CD4-positive, alpha-beta T cell treated with Interferon alpha-2 for 1 hour (primary cell): ENCODE data around the gene ZBTB40.

Source experiments
- DNase-seq, 2 donors: peaks; one replicate each; pipeline ENCODE4 v3.0.0-alpha.2; 2020 to 2022

Gene ZBTB40

DNA sequence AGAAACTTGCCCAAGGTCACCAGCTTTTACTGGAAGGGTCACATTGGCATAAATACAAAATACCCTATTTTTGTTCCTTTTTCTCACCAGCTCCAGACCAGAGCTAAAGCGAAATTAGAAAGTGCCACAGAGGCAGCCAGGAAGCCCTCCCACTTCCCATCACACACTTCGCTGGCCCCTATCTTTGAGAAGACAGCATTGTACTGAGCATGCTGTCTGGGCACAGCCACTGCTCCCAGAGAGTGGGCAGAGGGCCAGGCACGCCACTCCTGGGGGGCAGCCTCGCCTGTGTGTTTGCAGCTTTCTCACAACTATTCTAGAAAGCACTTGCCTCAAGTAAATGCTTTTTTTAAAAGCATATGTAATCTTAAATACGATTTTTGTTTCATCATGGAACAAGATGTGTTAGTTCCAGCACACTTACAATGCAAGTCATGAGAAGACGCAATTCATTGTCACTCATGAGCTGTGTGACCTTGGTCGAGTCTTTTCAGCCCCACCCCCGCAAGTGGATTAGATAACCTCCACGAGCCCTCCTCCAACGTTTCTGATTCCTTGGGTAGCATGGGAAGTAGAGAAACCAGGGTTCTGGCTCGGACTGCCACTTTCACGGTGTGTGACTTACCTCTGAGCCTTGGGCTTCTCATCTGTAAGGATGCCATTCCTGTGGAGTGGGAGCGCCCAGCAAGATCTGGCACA is 85.9 kb downstream of the ZBTB40 start:
- no peak for DNase-seq

DNA sequence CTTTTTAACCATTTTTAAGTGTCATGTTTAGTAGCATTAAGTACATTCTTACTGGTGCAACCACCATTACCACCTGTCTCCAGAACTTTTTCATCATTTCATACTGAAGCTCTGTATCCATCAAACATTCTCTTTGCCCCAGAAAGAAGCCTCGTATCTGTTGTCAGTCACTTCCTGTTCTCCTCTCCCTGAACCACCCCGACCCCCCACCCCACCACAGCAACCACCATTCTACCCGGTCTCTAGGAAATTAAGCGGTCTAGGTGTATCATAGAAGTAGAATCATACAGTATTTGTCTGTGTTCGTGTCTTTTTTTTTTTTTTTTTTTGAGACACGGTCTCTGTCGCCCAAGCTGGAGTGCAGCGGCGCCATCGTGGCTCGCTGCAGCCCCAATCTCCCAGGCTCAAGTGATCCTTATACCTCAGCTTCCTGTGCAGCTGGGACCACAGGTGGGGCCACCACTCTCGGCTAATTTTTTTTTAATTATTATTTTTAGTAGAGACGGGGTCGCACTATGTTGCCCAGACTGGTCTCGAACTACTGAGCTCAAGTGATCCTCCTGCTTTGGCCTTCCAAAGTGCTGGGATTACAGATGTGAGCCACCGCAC is 88.0 kb downstream of the ZBTB40 start:
- no peak for DNase-seq

DNA sequence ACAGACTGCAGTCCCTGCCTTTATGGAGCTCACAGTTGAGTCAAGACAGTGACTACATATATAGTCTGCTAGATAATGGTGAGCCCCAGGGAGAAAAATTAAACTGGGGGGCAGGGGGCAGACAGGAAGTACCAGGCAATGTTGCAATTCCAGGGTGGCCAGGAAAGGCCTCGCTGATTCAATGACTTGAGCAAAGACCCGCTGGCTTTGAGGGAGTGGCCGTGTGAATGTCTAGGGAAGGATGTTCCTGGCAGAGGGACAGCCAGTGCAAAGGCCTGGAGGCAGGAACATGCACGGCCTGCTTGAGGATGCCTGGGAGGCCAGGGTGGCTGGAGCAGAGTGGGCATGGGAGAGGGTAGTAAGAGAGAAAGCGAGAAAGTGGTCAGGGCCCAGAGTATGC is 88.7 kb downstream of the ZBTB40 start:
- DNase-seq = no peak

DNA sequence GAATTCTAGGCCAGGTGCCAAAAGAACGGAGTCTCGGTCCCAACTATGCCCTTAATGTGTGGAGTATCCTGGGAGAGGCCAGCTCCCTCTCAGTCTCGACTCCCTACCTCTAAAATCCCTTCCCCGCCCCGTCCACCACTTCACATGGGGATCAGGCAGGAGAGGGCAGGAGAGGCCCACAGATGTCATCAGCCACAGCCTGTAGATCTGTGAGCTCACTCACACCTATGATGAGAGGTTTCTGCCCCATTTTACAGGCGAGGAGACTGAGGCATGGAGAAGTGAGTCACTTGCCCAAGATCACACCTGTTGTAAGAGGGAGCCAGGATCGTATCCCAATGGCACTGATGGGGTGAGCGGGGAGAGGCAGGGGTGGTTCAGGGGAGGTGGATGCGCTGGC is 91.2 kb downstream of the ZBTB40 start:
- no peak for DNase-seq

DNA sequence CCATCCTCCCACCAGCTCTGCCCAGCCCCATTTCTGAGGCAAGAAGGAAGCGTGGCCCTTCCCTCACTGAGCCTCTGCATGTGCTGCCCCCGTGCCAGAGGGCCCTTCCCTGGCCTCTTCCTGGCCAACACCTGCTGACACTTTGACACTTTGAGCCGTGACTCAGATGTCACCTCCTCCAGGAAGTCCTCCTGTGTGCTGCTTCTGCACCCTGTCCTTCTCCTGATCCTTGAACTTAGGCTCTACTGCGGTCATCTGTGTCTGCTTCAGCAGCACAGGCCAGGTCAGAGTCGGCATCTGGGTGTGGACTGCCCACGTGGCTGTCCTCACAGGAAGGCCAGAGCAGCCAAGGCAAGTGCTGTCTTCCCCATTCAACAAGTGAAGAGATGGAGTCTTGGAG is 92.0 kb downstream of the ZBTB40 start:
- DNase-seq = no peak

DNA sequence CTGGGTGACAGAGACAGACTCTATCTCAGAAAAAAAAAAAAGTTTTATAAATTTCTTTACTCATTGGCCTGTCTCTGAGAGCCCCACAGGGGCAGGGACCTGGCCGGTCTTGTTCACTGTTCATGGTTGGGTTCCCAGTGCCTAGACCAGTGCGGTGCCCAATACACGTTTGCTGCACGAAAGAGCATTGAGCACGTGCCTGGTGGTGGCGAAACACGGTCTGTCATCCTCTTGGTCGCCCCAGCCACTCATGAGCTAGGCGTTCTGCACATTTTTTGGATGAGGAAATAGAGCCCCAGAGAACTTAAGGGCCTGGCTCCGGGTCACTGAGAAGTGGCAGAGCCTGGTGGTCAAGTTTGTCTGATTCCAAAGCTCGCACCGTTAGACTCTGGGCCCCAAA is 93.0 kb downstream of the ZBTB40 start:
- no peak for DNase-seq

DNA sequence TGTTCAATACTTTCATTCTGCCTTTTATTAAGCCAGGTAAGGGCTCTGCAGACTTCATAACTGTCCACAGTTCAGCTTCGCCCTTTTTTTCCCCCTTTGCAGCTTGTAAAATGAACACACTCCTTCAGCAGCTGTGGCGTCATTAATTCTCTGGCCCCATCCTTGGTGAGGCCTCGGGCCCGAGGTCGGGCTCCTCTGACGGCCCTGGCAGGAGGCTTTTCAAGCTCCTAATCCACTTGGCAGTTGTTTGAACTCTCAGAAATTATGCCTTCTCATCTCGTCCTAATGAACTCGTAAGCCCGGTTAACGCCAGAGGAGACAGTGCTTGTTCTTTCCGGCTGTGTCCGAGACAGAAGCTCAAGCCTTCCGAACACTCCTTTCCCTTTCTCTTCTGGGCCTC is 93.5 kb downstream of the ZBTB40 start:
- no peak for DNase-seq

DNA sequence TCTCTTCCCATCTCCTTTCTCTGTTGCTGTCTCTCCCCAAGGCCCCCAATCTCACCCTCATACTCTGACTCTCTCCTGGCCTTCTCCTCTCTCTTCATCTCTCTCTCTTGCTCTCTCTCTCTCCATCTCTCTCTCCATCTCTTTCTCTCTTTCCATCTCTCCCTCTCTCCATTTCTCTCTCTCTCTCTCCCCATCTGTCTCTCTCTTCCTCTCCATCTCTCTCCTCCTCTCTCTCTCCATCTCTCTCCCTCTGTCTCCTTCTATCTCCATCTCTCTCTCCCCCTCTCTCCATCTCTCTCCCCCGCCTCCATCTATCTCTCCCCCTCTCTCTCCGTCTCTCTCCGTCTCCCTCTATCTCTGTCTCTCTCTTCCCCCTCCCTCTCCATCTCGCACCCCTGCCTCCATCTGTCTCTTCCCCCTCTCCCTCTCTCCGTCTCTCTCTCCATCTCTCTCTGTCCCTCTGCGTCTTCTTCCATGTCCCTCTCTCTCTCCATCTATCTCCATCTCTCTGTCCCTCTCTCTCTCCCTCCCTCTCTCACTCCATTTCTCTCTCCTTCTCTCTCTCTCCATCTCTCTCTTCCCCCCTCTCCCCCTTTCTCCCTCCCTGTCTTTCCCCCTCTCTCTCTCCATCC is 95.7 kb downstream of the ZBTB40 start:
- no peak for DNase-seq

DNA sequence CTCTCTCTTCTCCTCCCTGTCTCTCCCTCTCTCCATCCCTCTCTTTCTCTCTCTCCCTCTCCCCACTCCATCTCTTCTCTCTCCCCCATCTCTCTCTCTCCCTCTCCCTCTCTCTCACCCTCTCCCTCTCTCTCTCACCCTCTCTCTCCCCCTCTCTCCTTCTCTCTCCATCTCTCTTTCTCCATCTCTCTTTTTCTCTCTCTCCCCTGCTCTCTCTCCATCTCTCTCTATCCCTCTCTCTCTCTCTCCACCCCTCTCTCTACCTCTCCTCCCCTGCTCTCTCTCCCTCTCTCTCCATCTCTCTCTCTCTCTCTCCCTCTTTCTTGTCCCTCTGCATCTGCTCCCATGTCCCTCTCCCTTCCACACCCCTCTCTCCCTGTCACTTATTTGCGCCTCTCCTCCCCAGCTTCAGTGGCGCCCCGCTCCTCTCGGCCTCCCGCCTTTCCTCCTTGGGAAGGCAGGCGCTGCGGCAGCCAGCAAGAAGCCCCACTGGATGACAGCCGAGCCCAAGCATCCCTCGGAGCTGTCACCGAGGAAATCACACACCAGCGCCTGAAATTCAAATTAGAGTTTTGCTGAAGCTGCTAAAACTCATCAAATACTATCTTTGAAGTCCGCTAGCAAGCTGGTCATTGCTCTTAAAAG is 96.3 kb downstream of the ZBTB40 start:
- DNase-seq = no peak

DNA sequence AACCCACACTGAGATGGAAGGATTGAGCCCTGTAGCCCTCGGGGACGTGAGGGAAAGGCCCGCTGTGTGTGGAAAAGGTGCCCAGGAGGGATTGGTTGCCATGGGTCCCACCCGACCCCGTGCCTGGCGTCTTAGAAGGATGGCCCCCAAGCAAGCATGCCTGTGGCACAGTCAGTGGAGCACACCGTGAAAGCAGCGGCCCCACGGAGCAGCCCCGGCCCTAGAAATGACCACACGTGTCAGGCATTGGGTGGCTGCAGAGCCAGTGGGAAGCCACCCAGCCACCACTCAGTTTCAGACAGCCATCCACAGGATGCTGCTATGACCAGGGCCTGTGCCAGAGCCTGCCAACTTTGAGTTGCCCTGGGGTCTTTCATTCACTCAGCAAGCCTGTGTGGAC is 98.4 kb downstream of the ZBTB40 start:
- DNase-seq = no peak

DNA sequence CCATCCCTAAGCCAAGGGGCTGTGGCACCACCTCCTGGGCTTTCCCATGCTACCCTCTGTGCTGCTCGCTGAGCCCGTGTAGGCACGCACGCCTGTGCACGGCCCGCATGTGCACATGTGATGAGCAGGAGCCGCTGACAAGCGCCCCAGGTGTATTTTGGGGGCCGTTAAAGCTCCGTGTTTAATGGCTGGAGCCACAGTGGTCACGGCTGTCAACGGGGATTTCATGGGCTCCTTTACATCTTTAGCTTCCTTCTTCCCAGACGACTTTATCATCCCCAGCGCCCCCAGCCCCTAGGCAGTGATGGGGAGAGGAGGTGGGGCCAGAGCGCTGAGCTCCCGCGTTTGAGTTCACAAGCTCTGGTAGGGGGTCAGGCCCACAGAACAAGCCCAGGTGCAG is 99.9 kb downstream of the ZBTB40 start:
- DNase-seq = no peak

DNA sequence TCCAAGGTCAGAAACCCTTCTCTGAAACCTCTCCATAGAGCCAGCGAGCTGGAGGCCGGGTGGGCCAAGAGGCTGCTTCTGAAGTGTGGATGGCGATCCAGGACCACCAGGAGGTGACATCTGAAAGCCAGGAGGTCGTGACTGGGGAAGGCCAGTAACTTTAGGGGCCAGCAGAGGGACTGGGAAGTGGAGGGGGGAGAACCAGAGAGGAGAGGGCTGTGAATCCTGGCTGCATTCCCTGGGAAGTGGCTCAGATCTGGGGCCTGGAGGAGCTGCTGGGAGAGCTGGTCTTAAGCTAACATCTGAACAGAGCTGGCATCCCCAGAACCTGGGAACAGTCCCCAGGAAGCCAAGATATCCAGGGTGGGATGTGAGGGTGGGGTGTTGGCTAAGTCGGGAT is 100.4 kb downstream of the ZBTB40 start:
- DNase-seq = no peak

DNA sequence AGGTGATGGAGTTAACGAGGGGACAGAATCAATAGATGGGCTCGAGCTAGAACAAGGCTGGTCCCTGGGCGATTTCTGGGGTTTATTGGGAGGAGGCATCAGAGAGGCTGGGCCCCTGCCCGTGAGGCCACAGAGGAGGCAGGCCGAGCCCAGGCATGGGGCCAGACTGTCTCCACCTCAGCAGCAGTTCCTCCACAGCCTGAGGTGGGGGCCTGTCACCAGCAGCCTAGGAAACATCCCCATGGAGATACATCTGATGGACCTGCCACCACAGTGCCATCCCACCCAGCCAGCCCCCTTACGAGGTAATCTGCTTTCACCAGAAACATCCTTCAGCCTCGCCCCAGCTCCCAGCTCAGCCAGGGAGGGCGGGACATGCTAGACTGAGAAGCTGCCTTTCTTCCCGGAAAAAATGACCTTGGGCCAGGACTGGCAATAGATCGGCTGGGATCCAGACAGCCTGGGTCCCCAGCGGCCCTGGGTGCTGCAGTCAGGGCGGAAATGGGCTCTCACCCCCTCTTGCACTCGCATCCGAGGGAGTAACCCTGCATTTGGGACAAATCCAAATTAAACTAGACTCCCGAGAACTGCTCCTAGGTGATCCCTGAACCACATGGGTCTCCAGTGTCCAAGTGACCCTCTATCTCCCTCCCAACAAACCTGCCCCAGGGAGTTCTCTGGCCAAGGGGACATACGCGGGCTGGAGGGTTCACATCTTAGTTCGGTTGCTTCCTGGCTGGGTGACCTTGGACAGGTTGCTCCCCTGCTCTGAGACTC is 101.6 kb downstream of the ZBTB40 start:
- no peak for DNase-seq

DNA sequence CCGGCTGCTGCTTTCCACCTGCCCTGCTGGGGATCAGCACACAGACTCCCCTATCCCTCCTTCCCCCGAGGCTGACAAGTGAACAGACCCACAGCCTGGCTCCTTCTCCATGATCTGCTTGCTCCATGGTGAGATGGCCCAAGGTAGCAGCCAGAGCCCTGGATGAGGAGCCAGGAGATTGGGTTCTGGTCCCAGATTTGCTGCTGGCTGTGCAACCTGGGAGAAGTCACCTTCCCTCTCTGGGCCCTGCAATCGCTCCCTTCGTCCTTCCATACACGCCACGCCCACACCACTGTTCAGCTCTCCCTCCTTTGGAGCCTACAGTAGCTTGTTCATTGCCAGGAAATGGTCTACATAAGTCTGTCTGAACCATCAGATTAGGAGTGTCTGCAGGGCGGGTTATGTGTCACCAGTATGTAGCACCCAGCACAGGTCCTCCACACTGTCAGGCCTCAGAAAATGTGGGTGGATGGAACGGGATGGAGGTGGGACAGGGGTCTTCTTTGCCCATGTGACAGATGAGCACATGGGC is 102.4 kb downstream of the ZBTB40 start:
- no peak for DNase-seq

DNA sequence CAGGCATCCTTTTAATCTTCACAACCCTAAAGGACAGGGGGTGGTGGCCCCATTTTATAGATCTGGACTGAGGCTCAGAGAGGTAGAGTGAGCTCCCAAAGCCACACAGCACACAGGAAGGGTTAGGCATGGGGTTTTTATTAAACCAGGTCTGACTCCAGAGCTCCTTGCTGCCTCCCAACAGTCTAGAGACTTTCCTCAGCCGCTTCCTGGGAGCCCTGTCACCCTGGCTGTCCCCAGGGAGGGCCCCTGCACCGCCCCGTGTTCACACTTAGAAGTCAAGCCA is 103.7 kb downstream of the ZBTB40 start:
- no peak for DNase-seq

DNA sequence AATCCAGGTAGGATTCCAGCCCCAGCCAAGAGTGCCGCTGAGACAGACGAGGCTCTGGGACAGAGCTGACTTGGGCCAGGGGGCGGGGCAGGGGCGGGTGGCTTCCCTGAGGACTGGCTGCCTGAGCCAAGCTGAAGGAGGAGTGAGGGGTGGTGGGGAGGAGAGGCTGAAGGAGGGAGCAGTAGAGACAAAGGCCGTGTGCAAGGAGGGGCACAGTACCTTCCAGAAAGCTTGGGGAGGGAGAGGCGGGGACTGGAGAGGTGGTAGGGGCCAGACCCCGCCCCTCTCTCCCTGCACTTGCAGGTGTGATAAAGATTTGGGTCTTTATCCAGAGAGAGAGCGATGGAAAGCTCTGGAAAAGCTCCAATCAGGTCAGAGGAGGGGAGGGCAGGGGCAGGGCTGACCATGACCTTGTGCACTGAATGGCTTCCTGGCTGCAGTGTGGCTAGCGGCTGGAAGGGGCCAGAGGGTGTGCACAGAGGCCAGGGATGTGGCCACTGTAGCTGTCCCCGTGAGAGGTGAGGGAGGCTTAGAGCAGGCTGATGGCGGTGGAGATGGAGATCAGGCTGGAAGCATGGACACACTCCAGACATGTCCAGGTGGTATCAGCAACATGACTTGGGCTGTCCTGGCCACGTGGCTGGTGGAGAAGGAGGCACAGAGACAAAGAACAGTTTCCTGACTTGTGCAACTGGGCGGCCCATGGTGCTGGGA is 104.9 kb downstream of the ZBTB40 start:
- DNase-seq = no peak

DNA sequence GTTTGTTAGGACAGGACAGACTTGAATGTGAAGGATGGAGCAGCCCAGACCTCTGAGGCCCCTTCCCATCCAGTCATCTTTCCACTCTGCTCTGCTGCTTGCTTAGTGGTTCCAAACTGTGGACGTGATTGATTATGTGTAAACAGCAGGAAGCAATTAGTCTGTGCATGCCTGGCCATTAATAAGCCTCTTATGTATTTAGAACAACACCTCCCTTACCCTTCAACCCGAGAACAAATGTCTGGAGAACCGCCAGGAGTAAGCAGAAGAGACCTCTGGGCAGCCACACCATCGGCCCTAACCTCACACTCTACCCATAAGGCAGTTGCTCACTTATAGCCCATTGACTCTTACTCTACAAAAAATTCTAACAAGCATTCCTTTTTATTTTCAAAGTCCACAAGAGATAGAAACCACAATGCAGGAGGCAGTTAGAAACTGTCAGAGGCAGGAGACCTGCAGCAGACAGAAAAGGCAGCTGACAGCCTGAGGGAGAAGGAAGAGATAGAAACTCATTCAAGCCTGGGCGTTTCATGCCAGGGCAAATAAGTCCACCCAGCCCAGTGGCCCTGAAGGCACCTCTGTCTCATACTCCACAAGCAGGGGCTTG is 105.8 kb downstream of the ZBTB40 start:
- no peak for DNase-seq

DNA sequence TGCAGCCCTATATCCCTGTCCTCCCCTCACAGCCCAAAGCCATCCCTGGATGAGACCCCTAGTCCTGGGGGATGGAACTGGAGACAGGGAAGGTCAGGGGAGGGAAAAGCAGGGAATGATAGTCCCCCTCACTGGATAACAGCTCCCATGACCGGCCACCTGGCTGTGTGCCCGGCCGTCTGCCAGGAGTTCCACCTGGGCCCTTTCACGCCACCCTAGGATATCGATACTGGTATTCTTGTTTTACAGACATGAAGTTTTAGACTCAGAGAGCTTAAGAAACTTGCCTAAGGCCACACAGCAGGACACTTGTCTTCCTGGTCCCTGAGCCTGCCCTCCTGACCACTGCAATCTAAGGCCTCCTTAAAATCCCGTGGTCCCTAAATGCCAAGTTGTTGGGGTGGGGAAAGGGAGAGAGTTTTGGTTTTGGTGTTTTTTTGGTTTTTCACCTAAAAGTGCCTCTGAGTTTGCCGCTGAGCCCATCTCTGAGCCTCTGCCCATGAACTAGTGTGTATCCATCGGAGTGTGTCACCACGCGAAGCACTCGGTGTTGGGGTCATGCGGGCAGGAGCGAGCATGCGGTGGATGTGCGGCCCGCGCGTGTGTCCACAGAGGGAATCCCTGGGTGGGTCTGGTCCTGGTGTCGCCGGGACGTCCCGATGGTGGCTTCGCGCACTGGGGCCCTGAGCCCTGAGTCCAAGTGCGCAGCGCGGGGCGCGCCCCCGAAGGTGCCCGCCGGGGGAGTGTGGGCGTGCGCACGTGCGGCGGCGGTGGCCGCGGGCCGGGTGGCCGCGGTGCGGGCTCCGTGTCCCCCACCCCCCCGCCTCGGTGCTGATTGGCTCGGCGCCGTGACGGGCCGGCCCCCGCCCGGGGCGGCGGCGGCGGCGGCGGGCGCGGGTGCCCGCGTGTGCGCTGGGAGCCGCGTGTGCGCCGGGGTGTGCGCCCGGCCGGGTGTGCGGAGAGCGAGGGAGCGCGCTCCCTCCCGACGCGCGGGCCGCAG is 111.2 kb downstream of the ZBTB40 start, which contains the start of gene EPHA8:
TSS of gene EPHA8 (plus strand) at position 906 of the 1,000 bp plus-strand sequence. CDS start 147 bp downstream, outside the sequence.
- no peak for DNase-seq

DNA sequence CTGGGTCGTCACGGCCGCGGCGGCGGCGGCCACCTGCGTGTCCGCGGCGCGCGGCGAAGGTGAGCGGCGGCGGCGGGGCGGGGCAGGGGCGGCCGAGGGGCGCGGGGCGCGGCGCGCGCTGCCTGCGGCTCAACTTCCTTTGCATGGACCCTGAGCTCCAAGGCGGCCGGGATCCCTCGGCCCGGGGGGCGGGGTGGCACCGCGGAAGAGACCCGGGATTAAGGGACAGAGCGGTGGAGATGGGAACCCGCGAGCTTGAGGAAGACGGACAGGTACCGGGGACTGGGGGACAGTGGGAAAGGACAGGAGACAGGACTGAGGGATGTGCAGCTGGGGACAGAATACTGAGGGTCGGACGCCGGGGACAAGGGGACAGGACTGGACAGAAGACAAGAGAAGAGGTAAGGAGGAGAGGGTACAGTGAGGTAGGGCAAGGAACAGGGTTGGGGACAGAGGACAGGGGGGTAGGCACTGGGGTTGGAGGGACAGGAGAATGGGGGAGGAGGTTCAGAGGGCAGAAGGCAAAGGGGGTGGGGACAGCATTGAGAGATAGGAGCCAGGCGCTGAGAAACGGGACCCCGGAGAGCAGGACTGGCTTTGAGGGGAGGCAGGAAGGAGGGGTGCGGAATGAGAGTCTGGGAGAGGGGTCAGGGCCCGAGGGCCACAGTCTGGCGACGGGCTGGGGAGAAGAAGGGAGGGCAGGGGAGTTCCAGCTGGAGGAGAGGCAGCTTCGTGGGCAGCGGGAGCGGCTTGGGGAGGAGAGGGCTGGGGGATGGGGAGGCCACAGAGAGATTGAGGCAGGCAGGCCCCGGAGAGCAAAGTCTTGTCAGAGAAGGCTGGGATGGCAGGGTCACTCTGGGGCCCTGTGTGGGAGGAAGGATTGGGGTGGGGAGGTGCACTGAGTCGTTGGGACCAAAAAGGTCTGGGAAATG is 112.3 kb downstream of the ZBTB40 start:
- no peak for DNase-seq
